Measurements from ENCODE around the gene KIF16B. TPM values are rescaled to one million over a fixed set of nuclear protein-coding genes. Genes with fewer than 3 reads are reported as not detected.

The KIF16B gene
- polyA plus RNA-seq, 1 experiment: 10.2 TPM

DNA sequence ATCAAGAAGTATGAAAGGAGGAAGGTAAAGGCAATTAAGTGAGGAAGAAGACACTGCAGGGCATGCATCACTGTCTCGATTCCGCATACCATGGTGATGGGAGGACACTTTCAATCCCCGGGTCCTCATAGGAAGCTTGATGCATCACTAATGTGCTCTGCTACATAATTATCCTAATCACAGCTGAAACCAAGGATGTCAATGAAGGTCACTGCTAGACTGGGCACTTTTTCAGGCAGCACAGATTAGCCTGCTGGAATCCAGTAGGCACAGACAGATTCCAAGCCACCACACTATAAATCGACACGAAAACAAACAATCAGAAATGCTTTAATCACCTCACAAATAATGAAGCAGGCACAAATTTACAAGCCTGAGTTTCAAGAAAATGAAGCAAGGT lies 206.7 kb downstream of the KIF16B start:
- H3K9me3 ChIP-seq (ENCODE audit: control insufficient read depth, insufficient read depth, low read length): no peaks in the 10 kb centered on the region
- no peak for DNase-seq (ENCODE audit: low read depth, low spot score)
- no peaks in the 10 kb centered on the region for H3K27me3 ChIP-seq (ENCODE audit: control insufficient read depth, insufficient read depth, low read length)
- ChIA-PET CTCF (interaction anchor here (0.5 to 1.6 kb wide), 2 partner anchors 50 to 109 kb away, joined by 4 to 9 read pairs; no protein-coding TSS in a partner anchor), POLR2A (no interaction called here)
- no peak overlapping the region for H3K4me3 ChIP-seq (ENCODE audit: low read depth, low read length)
- TF ChIP-seq, protein P1, sequence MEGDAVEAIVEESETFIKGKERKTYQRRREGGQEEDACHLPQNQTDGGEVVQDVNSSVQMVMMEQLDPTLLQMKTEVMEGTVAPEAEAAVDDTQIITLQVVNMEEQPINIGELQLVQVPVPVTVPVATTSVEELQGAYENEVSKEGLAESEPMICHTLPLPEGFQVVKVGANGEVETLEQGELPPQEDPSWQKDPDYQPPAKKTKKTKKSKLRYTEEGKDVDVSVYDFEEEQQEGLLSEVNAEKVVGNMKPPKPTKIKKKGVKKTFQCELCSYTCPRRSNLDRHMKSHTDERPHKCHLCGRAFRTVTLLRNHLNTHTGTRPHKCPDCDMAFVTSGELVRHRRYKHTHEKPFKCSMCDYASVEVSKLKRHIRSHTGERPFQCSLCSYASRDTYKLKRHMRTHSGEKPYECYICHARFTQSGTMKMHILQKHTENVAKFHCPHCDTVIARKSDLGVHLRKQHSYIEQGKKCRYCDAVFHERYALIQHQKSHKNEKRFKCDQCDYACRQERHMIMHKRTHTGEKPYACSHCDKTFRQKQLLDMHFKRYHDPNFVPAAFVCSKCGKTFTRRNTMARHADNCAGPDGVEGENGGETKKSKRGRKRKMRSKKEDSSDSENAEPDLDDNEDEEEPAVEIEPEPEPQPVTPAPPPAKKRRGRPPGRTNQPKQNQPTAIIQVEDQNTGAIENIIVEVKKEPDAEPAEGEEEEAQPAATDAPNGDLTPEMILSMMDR (IDR thresholded peaks at IDR 0.05; ENCODE audit: low read depth, low read length): no peak
- H3K27ac ChIP-seq (ENCODE audit: low read depth, low read length): no peak overlapping the region

DNA sequence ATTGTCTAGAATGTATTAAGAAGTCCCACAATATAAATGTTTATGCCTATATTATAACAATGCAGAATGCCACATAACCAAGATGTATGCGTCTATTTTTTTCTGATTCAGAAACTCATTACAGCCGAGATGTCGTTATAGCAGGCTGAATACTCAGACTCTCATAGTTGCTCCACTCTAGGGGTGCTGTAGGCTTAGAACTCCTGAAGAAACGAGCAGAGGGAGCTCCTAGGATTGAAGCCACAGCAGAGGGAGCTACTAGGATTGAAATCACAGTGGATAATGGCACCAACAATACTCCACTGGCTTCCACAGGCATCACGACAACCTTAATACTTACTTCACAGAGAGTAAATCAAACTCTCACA lies 208.9 kb downstream of the KIF16B start:
- DNase-seq (ENCODE audit: low read depth, low spot score): no peak
- Histone ChIP-seq H3K27me3 (ENCODE audit: control insufficient read depth, insufficient read depth, low read length) (no peaks in the 10 kb centered on the region), H3K4me3 (ENCODE audit: low read depth, low read length) (no peak overlapping the region), H3K9me3 (ENCODE audit: control insufficient read depth, insufficient read depth, low read length) (no peaks in the 10 kb centered on the region), H3K27ac (ENCODE audit: low read depth, low read length) (no peak overlapping the region)
- CTCF ChIA-PET: interaction anchor here (1.0 kb wide), 1 partner anchor 112 kb away, joined by 5 read pairs; no protein-coding TSS in a partner anchor
- TF ChIP-seq, protein P1 (IDR thresholded peaks at IDR 0.05; ENCODE audit: low read depth, low read length): no peak
- POLR2A ChIA-PET: no interaction called here

DNA sequence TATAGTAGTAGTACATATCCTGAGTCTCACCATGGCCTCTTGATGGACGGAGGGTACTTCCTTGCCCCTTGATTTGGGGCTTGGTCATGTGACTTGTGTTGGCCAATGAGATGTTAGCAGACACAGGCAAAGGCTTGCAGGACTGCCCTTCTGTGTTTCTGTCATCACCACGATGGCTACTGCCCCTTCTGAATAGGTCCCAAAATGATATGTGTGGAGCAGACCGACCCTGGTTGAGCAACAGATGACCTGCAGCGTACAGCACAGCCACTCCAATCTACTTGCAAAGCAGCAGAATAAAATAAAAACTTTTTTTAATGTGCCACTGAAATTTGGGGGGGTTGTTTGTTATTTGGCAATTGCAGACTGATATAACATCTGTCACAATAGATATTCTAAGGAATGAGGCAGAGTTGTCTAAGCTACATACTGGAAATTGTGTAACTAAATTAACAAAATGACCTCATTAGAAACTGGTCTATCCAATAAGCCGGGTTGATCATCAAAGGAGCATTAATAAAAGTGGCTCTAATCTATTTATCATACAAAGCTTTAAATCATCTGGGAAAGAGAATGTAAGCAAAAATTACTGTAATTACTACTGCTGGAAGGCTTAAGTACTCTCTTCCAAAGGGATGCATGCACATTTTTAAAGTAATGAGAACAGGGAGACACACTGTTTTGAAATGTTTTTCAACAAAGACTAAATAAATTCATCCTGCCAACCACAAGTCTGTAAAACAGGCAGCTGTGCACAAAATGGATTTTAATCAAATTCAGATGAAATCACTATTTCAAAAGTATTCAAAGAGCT lies 209.5 kb downstream of the KIF16B start:
- Histone ChIP-seq H3K9me3 (ENCODE audit: control insufficient read depth, insufficient read depth, low read length) (no peaks in the 10 kb centered on the region), H3K4me3 (ENCODE audit: low read depth, low read length) (no peak overlapping the region), H3K27ac (ENCODE audit: low read depth, low read length) (no peak overlapping the region), H3K27me3 (ENCODE audit: control insufficient read depth, insufficient read depth, low read length) (no peaks in the 10 kb centered on the region)
- DNase-seq (ENCODE audit: low read depth, low spot score): no peak
- ChIA-PET CTCF (interaction anchor here (1.0 kb wide), 1 partner anchor 112 kb away, joined by 5 read pairs; no protein-coding TSS in a partner anchor), POLR2A (no interaction called here)
- TF ChIP-seq, protein P1 (IDR thresholded peaks at IDR 0.05; ENCODE audit: low read depth, low read length): no peak

DNA sequence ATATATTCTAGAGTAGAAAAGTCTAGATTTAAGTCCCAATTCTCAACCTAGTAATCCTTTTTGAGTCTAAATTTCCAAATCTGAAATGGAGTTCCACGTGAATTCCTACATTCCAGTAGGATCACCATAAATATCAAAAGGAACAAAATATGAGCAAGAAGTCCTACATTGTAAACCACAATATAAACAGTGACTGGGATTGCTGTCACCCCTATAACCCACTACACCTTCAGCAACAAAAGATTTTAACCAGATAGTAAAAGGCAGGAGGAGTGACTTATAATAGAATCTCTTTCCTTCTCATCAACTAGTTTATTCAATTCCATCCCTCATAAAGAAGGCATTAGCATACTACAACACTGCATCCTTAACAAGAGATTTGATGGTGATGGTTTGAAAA lies 210.6 kb downstream of the KIF16B start:
- Histone ChIP-seq H3K27ac (ENCODE audit: low read depth, low read length) (no peak overlapping the region), H3K27me3 (ENCODE audit: control insufficient read depth, insufficient read depth, low read length) (no peaks in the 10 kb centered on the region), H3K9me3 (ENCODE audit: control insufficient read depth, insufficient read depth, low read length) (no peaks in the 10 kb centered on the region), H3K4me3 (ENCODE audit: low read depth, low read length) (no peak overlapping the region)
- POLR2A ChIA-PET: no interaction called here
- CTCF ChIA-PET: no interaction called here
- TF ChIP-seq, protein P1 (IDR thresholded peaks at IDR 0.05; ENCODE audit: low read depth, low read length): no peak
- DNase-seq (ENCODE audit: low read depth, low spot score): no peak

DNA sequence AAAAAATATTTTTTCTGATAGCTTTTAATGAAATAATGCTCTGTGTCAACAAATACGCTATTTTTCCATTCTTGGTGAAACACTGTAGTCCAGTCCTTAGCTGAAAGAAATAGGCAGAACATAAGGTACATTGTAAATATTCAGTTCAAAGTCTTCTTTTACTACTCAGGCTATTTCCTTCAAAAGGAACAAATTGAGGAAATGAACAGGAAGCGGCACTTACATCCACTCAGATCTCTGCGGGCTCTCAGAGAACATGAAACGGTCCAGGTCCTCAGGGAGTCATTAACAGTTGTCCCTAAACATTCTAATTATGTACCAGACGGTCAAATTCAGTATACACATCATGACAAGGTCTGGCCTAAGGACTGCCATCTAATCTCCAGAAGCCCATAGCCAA lies 212.6 kb downstream of the KIF16B start:
- Histone ChIP-seq H3K27me3 (ENCODE audit: control insufficient read depth, insufficient read depth, low read length) (no peaks in the 10 kb centered on the region), H3K9me3 (ENCODE audit: control insufficient read depth, insufficient read depth, low read length) (no peaks in the 10 kb centered on the region), H3K27ac (ENCODE audit: low read depth, low read length) (no peak overlapping the region), H3K4me3 (ENCODE audit: low read depth, low read length) (no peak overlapping the region)
- CTCF ChIA-PET: no interaction called here
- DNase-seq (ENCODE audit: low read depth, low spot score): no peak
- TF ChIP-seq, protein P1 (IDR thresholded peaks at IDR 0.05; ENCODE audit: low read depth, low read length): no peak
- POLR2A ChIA-PET: no interaction called here

Measured in AG04450 (cell line).